HG03039 (cell line): ENCODE results near the gene RAB38.
A peak's percentile ranks its signal among the peaks of the same experiment; 100 is the strongest.

ENCODE experiments used
- ATAC-seq: cut with Tn5 transposase; IDR thresholded peaks from one replicate; pipeline ENCODE4 v1.9.1; 2021; ENCODE audit warnings: mild to moderate bottlenecking, moderate library complexity; ENCODE audit not compliant: unreplicated experiment

RAB38 gene

DNA sequence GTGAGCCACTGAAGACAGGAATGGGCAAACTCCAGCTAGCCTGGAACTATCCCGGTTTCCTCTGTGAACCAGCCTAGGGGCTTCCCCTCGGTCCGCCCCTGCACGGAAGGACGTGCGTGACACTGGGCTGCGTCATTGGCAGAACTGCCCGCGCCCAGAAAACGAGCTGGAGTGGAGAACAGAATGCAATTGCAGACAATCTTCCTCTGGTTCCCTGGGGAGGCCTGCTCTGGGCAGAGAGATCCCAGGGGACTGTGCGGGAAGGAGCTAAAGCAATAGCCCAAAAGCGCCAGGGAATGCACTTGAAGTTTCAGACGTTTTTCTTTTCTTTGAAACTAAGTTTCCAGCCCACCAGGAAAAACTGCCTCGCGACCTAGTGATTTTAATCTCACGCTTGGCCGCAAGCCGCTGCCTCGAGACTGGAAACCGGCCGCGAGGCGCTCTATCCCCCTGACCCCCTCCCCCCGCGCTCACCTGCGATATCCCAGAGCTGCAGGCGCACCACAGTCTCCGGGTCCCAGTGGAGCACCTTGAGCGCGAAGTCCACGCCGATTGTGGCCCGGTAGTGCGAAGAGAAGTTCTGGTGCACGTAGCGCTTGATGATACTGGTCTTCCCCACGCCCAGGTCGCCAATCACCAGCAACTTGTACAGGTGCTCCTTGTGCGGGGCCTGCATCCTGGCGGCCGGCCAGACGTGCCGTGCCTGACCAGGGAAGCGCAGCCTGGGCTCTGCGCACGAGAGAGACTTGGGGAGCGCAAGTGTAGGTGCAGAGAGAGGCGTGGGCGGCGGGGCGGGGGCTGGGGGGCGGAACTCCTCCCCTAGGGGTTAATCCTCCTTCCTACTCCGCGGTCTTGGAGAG lies at the start of gene RAB38:
Gene RAB38, minus strand, starts transcription at position 735 of the 860 bp plus-strand sequence. Its CDS starts 59 bp downstream, at position 676.
- peak; percentile 30 for ATAC-seq

DNA sequence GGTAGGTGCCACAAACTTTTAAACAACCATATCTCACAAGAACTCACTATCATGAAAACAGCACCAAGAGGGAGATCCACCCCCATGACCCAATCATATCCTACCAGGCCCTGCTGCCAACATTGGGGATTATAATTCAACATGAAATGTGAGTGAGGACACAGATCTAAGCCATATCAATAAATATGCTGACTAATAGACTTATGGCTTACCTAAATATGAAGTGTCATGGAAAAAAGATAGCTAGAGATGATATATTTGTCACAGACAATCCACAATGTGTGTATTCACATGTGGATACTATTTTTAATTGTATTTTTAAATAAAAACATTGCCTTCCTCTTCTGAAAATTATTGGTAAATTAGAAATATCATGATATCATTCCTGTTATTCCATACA lies 38.2 kb upstream of the RAB38 start:
- ATAC-seq = no peak

DNA sequence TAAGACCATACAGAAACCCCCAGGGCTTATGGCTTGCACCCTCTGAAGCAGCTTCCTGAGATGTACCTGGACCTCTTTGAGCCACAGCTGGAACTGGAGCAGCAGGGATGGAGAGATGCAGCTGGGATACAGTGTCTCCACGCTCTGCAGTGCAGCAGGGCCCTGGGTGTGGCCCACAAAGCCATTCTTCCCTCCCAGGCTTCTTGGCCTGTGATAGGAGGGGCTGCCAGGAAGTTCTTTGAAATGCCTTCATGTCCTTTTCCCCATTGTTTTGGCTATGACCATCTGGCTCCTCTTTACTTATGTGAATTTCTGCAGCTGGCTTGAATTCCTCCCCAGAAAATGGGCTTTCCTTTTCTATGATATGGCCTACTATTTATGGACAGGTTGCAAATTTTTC lies 37.1 kb upstream of the RAB38 start:
- ATAC-seq = no peak

DNA sequence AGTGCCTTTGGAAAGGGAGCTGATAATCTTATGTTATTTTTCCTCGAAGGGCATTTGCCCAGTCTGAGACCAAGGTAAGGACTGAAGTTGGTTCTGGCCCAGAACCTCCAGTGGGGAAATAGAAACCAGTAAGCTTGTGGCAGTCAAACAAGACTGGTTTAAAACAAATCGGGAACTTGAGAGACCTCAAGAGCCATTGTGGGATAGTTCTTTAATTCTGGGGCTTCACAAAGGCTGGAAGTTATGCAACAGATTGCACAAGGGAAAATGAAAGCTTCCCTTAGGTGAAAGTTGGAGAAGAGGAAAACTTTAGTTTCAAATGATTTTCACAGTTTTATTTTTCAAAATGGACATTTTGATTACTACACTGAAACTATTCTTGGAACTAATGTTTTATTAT lies 33.5 kb upstream of the RAB38 start:
- no peak for ATAC-seq

DNA sequence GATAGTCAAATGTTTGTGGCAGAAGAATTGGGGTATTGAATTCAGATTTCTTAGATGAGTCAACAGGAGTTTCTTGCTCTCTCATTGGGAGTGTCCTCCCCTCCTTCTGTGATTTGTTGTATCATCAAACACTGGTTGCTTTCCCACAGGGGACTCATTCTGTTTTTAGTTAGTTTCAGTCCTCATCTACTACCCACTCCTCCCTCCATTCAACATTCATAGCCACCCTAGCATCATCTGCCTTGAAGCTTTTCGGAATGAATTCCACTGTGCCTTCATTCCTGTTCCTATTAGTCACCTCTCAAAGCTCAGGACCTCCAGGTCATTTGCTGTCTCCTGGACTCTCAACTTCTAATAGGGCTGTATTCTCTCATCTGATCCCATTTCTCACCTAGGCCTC lies 31.5 kb upstream of the RAB38 start:
- peak; percentile 48 for ATAC-seq

DNA sequence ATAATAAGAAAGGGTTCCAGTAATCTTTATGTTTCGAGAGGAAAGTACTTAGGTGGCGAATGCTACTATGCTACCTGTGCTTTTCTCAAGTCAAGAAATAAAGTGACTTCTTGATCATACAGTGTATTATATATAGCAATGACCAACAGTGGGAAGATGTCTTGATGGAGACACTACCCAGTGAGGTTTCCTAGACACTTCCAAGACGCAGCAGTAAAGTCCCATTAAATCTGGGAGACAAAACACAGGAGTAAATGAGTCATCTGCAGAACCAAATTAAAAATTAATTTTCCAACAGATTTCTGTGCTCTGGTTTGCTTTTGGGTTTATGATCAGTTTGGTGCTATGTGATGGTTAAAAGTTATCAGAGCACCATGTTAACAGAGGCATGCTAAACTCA lies 29.1 kb upstream of the RAB38 start:
- no peak for ATAC-seq

DNA sequence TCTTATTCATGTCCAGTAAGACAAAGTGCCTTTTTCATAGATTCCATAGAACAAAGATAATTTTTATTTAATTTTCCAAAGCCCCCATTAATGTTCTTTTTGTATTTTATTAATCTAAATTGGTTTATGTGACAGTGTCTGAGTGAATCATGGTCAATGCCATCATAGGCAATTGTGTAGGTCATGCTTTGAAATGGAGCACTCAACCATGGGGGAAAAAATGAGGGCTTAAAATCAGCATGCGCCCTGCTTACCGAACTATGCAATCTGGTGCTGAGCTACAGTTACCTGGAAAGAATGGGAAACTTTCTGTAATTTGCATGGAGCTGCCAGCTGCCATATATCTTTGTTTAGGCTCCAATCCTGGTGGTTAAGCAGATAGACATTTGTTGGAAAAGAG lies 28.4 kb upstream of the RAB38 start:
- ATAC-seq = no peak

DNA sequence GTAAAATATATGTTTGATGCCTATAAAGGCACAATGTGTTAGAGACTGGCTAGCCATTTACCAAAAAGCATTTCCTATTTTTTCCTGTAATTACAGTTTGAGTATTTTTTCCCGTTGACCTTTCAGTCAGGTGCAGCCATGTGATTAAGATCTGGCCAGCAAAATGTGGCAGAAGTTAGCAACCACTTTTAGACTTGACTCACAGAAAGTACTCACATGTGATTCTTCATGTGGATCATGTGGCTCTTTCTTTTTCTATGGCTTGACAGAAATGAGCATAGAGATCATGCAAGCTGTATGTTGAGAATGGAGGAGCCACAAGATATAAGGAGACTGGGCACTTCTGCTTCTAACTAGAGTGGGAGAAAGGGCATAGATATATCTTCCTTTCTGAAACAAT lies 27.3 kb upstream of the RAB38 start:
- ATAC-seq = no peak

DNA sequence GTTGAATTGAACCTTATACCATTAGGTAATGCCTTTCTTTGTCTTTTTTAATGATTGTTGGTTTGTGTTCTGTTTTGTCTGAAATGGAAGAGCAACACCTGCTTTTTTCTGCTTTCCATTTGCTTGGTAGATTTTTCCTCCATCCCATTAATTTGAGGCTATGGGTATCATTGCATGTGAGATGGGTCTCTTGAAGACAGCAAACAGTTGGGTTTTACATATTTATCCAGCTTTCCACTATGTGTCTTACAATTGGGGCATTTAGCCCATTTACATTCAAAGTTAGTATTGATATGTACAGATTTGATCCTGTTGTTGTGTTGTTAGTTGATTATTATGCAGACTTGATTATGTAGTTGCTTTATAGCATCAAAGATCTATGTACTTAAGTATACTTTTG lies 21.1 kb upstream of the RAB38 start:
- ATAC-seq = no peak

DNA sequence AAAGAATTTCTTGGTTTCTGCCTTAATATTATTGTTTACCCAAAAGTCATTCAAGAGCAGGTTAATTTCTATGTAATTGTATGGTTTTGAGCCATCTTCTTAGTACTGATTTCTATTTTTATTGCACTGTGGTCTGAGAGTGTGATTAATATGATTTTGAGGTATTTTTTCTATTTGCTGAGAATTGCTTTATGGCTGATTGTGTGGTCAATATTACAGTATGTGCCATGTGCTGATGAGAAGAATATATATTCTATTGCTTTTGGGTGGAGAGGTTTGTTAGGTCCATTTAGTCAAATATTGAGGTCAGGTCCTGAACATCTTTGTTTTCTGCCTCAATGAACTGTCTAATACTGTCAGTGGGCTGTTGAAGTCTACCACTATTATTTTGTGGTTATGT lies 20.7 kb upstream of the RAB38 start:
- no peak for ATAC-seq

DNA sequence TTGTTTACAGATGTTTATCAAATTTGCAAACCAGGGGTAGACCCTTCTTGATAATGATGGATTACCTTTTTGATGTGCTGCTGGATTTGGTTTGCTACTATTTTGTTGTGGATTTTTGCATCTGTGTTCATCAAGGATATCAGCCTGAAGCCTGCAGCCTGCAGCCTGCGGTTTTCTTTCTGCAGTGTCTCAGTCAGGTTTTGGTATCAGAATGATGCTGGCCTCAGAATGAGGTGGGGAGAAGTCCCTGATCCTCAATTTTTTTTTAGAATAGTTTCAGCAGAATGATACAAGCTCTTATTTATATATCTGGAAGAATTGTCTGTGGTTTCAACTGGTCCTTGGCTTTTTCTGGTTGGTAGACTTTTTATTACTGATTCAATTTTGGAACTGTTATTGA lies 19.7 kb upstream of the RAB38 start:
- peak; percentile 46 for ATAC-seq

DNA sequence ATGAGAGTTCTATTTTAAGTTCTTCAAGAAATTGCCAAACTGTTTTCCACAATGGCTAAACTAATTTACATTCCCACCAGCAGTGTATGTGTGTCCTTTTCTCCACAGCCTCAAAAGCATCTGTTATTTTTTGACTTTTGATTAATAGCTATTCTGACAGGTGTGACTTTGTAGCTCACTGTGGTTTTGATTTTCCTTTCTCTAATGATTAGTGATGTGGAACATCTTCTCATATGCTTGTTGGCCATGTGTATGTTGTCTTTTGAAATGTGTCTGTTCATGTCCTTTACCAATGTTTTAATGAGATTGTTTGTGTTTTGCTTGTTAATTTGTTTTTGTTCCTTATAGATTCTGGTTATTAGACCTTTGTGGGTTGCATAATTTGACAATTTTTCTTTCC lies 18.0 kb upstream of the RAB38 start:
- ATAC-seq = no peak

DNA sequence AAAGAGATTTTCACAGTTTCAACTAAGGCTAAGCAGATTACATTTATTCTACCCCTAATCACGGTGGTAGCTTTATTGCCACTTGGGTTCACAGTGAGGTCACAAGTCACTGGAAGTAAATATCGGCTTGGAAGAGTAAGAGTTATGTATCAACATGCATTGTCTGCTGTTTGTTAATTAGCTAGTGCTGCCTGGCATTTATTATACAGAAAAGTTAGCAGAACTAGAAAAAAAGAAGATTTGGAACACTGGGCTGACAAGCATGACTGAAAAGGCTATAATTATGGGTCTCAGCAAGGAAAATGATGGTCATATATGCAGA lies 13.7 kb upstream of the RAB38 start:
- ATAC-seq = no peak

DNA sequence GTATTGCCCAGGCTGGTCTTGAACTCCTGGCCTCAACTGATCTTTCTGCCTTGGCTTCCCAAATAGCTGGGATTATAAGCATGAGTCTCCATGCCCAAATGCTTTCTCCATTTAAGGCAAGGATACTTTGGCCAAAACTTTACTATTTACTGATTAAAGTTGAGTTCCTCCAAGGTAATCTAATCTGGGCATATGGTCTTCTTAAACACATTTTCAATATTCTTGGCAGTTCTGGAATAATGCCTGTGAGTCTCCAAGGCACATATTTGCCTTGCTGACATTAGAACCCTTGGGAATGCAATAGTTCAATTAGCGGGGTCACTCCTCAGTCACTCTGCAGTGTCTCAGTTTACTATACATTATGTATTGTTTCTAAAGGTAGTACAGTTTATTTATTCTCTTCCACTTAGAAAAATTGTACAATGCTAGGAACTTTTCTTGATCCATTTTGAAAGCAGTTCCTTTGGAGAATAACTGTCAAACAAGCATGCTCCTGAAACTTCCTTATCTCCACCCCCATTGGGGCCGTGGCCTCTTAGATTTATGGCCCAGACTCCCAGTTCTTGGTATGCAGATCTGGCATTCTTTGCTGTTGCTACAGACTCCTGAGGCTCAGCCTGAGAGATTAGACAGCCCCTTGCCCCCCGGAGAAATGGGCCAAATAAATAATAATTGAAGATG lies 13.1 kb upstream of the RAB38 start:
- no peak for ATAC-seq

DNA sequence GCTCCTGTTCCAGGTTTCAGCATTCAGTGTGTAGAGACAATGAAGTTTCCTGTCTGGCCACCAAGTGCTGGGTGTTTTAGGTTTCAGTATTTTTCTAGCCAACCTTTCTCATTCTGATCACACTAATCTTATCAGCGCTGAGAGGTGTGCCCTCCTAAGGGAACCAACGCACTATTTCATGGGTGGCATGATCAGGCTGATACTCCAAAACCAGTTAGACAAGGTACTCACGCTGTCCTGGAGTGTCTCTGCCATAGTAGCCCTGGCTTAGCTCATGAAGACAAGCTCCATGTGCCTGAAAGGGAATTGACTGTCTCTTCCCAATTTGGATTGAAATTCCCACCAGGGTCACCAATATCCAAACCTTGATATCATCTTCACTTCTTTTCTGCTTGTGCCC lies 8.0 kb upstream of the RAB38 start:
- ATAC-seq = no peak

DNA sequence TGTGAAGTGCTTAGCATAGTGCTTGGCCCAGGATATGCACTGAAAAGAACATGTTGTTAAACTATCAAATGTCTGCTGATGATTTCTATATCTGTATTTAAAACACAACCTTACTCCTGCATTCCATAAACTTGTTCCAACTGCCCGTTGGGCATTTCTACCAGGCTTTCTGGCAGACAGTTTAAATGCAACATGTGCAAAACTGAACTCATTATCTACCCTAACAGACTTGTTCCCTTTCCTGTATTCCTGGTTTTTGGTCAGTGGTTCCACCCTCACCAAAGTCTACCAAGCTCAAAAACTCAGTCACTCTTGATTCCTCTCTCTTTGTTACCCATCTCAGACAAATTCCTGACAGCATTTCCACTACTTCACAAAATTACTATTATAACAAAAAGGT lies 6.5 kb upstream of the RAB38 start:
- no peak for ATAC-seq

DNA sequence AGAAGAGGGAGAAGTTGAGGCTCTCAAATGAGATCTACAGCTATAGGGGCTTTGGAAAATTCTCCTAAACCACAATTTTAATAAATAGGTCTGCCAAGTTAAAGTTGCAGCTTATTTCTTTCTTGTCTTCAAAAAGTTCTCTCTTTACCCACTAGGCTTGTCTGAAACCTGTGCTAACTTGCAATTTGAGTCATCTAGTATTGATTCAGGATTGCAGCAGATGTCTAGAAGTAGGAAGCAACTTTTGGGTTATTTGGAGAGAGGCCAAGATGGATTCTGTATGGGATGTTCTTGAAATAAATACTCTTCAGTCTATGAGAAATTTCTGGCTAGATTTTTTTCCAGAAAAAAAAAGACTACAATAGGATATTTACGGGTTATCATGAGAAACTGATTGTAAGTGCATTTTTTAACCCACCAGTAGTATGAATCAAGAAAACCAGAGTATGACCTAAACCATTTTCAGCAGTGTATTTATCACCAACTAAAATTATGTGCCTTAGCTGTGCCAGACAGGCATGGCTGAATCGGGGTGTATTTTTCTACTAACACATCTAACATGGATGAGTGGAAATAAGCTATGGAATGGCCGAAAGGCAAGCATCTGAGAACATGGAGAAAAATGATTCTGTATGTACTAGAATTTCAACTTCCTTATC lies 4.9 kb upstream of the RAB38 start:
- ATAC-seq = no peak

DNA sequence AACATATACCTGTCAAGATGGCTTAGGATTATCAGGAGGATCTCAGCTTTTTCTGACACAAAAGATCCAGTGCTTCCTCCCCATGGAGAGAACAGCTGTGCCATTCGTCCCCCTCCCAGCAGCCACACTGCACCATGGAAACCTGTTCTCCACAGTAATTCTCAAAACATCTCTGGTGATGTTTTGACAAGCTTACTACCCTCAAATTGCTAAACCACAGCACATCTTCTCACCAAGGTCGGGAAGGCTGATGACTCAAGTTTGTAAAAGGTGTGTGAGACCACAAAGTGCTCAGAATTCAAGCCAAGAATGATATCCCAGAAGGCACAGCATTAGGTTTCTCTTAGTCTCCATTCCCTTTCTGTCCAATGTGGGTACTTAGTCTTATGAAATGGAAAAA lies 3.9 kb upstream of the RAB38 start:
- ATAC-seq = peak; percentile 63

DNA sequence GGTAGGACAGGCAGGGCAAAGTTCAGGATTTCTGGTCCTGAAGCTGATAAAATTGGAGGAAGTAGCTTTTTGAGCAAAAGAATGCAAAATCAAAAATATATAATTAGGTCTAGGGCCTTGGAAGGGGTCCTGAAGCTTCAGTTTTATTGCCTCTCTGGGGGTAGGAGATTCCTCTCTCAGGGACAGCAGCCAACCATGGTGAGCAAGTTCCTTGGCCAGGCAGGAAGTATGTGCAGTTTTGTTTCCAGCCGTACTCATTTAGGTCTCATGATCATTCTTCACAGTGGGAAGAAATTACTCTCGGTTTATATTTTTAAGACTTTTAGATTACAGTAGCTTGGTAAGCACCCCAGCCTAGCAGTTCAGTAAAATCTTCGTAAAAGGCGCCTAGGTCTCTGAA lies 2.9 kb upstream of the RAB38 start:
- no peak for ATAC-seq

DNA sequence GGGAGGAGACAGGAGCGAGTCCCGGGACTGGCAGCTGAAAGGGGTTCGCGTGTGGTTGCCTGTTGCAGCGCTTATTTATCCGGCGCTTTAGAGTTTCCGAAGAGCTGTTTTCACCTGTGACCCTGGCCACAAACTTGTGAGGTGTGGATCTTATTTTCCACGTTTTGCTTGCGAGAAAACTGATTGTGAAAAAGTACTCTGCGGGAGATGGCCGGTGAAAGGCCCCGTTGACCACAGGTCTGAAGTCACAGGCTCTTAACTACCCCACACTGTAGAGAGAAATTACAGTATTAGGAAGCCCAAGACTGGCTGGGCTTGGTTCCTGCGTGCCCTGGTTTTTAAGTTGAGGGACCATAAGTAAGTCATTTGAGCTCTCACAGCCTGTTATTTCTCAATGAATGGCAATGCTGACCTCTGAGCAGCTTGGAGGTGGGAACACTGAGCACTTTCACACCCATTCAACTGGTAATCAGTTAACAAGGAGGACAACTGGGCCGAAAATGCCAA lies 379 bp upstream of the RAB38 start:
- ATAC-seq = no peak

DNA sequence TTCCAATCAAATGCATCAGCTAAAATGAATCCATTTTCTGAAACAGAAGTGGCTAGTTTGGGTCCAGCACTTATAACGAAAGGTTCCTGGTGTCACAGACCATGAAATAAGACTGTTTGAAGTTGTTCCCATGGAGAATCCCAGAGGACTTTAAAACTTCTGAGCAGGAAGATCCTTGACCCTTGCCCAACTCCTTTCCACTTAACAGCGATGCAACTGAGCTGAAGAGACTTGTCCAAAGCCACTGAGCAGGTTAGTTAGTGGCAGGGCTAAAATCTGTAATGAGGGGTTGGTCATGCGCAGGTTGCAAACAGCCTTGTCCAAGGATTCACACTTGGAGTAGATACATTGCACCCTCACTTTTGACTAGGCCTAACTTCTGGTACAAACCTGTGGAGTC lies 1.3 kb downstream of the RAB38 start:
- no peak for ATAC-seq

DNA sequence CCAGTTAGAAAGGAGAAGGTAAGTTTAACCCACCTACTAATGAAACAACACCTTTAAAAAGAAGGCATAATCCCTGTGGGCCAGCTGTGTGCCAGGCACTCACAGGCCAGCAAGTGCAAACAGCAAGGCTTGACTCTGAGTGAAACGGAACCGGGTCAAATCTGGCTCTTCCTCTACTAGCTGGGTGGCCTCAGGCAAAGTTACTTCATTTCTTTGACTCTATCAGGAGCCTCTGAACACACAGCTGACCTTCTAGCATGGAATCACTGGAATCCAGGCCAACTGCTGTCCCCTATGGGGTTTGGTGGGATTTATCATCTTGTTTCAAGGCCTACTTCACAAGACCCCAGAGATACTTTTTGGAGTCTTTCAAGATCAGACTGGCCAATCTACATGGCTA lies 3.3 kb downstream of the RAB38 start:
- ATAC-seq = no peak
